H1 (cell line): ENCODE measurements around the gene SNX6.

Experiments
- ATF3 ChIP-seq: IDR thresholded peaks from 2 replicates; pipeline ENCODE4 v1.6.1; 2011; ENCODE audit warnings: low read depth, mild to moderate bottlenecking, low read length; ENCODE audit not compliant: insufficient read depth
- CHD2 ChIP-seq: IDR thresholded peaks from 2 replicates; pipeline ENCODE4 v1.6.1; 2012; ENCODE audit warnings: low read length, improper control_type of control experiment
- CREB1 ChIP-seq: IDR thresholded peaks from 2 replicates; pipeline ENCODE4 v1.6.1; 2012; ENCODE audit warnings: inconsistent platforms
- CTCF ChIP-seq, 3 experiments: IDR thresholded peaks; 1 replicate in 2 of 3; 2 replicates in 1 of 3; pipeline versions ENCODE4 v1.5.1 to v1.6.1; 2011; ENCODE audit warnings: low read length in 3 of 3, mild to moderate bottlenecking in 3 of 3, inconsistent platforms in 2 of 3, low read depth in 1 of 3, moderate library complexity in 1 of 3; ENCODE audit not compliant: insufficient read depth in 1 of 3; ENCODE audit errors: control extremely low read depth in 1 of 3
- JUN ChIP-seq: IDR thresholded peaks from 2 replicates; pipeline ENCODE4 v1.6.1; 2011; ENCODE audit warnings: low read depth, mild to moderate bottlenecking, improper control_type of control experiment, low read length
- KDM1A ChIP-seq: fragments of 200-600, 300-600 bp; sonication (generic); IDR thresholded peaks from 2 replicates; pipeline ENCODE4 v1.7.1; 2016; ENCODE audit warnings: mild to moderate bottlenecking, low read length, borderline replicate concordance
- POLR2A ChIP-seq, 2 experiments: IDR thresholded peaks; 1 replicate in 1 of 2; 2 replicates in 1 of 2; pipeline ENCODE4 v1.6.1; 2011; ENCODE audit warnings: low read depth in 2 of 2, low read length in 2 of 2, mild to moderate bottlenecking in 2 of 2; ENCODE audit errors: control extremely low read depth in 1 of 2
- POLR2AphosphoS5 ChIP-seq: IDR thresholded peaks from 2 replicates; pipeline ENCODE4 v1.6.1; 2011; ENCODE audit warnings: low read depth, low read length
- SP1 ChIP-seq: IDR thresholded peaks from 2 replicates; pipeline ENCODE4 v1.6.1; 2011; ENCODE audit warnings: low read depth, low read length
- SRF ChIP-seq: IDR thresholded peaks from 2 replicates; pipeline ENCODE4 v1.6.1; 2011; ENCODE audit warnings: mild to moderate bottlenecking, low read depth, low read length, moderate library complexity
- TAF1 ChIP-seq: IDR thresholded peaks from 2 replicates; pipeline ENCODE4 v1.6.1; 2011; ENCODE audit warnings: mild to moderate bottlenecking, low read depth, low read length
- YY1 ChIP-seq: IDR thresholded peaks from 2 replicates; pipeline ENCODE4 v1.6.1; 2011; ENCODE audit warnings: low read depth, mild to moderate bottlenecking, low read length
- ZNF274 ChIP-seq: IDR thresholded peaks from 2 replicates; pipeline ENCODE4 v1.7.0; 2012; ENCODE audit warnings: low read length, borderline replicate concordance; ENCODE audit errors: extremely low read depth
- TF ChIP-seq, protein P1 (sequence below): IDR thresholded peaks from 2 replicates; pipeline ENCODE4 v1.6.1; 2012; ENCODE audit warnings: inconsistent platforms

- TF ChIP-seq ATF3 (no peak), SP1 (no peak), ZNF274 (no peak), SRF (no peak), CTCF (IDR thresholded peaks at IDR 0.05; ENCODE audit: control extremely low read depth in 1 of 3, insufficient read depth in 1 of 3, low read depth in 1 of 3, low read length in 3 of 3) (no peak), CREB1 (no peak), POLR2A (IDR thresholded peaks at IDR 0.05; ENCODE audit: control extremely low read depth in 1 of 2, low read depth in 2 of 2, low read length in 2 of 2) (no peak), POLR2AphosphoS5 (no peak), JUN (no peak), TAF1 (no peak), KDM1A (no peak), YY1 (no peak), CHD2 (no peak)
- TF ChIP-seq, protein P1, sequence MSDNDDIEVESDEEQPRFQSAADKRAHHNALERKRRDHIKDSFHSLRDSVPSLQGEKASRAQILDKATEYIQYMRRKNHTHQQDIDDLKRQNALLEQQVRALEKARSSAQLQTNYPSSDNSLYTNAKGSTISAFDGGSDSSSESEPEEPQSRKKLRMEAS: no peak
Observed at GRCh38 chr14:34562776-34563150, 67.2 kb downstream of the SNX6 start.
